ENCODE data around the gene KANK2. TPM values are rescaled to one million over a fixed set of nuclear protein-coding genes. Genes with fewer than 3 reads are reported as not detected.

The KANK2 gene
- total RNA-seq, 1 experiment from 2014 or later: 35.1 TPM

DNA sequence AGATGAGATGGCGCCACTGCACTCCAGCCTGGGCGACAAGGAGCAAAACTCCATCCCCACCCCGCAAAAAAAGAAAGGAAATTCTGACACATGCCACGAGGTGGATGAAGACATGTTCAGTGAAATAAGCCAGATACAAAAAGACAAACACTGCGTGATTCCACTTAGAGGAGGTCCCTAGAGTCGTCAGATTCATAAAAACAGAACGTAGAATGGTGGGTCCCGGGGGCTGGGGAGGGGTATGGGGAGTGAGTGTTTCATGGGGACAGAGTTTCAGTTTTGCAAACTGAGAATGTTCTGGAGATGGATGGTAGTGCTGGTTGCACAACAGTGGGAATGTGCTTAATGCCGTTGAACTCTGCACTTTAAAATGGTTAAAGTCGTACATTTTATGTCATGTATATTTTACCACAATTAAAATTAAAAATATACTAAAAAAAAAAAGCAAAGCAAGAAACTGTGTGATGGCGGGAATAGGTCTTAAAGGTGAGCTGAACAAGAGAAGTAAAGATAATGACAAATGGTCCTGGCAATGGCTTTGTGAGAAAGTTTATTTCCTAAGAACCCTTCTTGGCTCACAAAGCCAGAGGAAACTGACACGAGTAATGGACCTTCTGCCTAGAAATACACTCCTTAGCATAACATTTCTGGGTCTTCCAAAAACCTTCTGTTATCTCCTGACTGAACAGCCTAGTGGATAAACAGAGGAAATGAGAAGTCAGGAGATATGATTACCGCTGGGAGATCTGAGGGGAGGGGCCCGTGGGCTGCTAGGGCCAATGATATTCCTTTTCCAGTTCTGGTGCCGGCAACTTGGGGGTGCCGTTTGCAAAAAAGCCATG, 37.5 kb downstream of the KANK2 start:
- Mint-ChIP-seq H3K27me3 (ENCODE audit: low read depth) (no peaks in the 10 kb centered on the region), H3K4me3 (no peak overlapping the region), H3K9me3 (no peaks in the 10 kb centered on the region), H3K27ac (no peak overlapping the region), H3K36me3 (no peaks in the 10 kb centered on the region), H3K4me1 (peaks cover under 1% of the 10 kb centered on the region; the same call in 1 of the 2 replicates)
- TF ChIP-seq NR2C2 (CRISPR knock-in tag; IDR thresholded peaks at IDR 0.05): no peak
- no peak for TF ChIP-seq ZBTB21 (CRISPR knock-in tag; IDR thresholded peaks at IDR 0.05; ENCODE audit: borderline replicate concordance)
- no peak for TF ChIP-seq NFATC4 (CRISPR knock-in tag; IDR thresholded peaks at IDR 0.05)
- TF ChIP-seq ELF4 (CRISPR knock-in tag; IDR thresholded peaks at IDR 0.05; ENCODE audit: low read depth): no peak
- TF ChIP-seq ESRRA (CRISPR knock-in tag; IDR thresholded peaks at IDR 0.05; ENCODE audit: borderline replicate concordance): no peak
- TF ChIP-seq PRRX2 (CRISPR knock-in tag; IDR thresholded peaks at IDR 0.05): no peak
- TF ChIP-seq, protein P1, sequence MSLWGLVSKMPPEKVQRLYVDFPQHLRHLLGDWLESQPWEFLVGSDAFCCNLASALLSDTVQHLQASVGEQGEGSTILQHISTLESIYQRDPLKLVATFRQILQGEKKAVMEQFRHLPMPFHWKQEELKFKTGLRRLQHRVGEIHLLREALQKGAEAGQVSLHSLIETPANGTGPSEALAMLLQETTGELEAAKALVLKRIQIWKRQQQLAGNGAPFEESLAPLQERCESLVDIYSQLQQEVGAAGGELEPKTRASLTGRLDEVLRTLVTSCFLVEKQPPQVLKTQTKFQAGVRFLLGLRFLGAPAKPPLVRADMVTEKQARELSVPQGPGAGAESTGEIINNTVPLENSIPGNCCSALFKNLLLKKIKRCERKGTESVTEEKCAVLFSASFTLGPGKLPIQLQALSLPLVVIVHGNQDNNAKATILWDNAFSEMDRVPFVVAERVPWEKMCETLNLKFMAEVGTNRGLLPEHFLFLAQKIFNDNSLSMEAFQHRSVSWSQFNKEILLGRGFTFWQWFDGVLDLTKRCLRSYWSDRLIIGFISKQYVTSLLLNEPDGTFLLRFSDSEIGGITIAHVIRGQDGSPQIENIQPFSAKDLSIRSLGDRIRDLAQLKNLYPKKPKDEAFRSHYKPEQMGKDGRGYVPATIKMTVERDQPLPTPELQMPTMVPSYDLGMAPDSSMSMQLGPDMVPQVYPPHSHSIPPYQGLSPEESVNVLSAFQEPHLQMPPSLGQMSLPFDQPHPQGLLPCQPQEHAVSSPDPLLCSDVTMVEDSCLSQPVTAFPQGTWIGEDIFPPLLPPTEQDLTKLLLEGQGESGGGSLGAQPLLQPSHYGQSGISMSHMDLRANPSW (CRISPR knock-in tag; conservative IDR thresholded peaks at IDR 0.05; ENCODE audit: low read depth): no peak
- TF ChIP-seq, protein P2, sequence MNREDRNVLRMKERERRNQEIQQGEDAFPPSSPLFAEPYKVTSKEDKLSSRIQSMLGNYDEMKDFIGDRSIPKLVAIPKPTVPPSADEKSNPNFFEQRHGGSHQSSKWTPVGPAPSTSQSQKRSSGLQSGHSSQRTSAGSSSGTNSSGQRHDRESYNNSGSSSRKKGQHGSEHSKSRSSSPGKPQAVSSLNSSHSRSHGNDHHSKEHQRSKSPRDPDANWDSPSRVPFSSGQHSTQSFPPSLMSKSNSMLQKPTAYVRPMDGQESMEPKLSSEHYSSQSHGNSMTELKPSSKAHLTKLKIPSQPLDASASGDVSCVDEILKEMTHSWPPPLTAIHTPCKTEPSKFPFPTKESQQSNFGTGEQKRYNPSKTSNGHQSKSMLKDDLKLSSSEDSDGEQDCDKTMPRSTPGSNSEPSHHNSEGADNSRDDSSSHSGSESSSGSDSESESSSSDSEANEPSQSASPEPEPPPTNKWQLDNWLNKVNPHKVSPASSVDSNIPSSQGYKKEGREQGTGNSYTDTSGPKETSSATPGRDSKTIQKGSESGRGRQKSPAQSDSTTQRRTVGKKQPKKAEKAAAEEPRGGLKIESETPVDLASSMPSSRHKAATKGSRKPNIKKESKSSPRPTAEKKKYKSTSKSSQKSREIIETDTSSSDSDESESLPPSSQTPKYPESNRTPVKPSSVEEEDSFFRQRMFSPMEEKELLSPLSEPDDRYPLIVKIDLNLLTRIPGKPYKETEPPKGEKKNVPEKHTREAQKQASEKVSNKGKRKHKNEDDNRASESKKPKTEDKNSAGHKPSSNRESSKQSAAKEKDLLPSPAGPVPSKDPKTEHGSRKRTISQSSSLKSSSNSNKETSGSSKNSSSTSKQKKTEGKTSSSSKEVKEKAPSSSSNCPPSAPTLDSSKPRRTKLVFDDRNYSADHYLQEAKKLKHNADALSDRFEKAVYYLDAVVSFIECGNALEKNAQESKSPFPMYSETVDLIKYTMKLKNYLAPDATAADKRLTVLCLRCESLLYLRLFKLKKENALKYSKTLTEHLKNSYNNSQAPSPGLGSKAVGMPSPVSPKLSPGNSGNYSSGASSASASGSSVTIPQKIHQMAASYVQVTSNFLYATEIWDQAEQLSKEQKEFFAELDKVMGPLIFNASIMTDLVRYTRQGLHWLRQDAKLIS (CRISPR knock-in tag; IDR thresholded peaks at IDR 0.05; ENCODE audit: borderline replicate concordance): no peak
- TF ChIP-seq, protein P3, sequence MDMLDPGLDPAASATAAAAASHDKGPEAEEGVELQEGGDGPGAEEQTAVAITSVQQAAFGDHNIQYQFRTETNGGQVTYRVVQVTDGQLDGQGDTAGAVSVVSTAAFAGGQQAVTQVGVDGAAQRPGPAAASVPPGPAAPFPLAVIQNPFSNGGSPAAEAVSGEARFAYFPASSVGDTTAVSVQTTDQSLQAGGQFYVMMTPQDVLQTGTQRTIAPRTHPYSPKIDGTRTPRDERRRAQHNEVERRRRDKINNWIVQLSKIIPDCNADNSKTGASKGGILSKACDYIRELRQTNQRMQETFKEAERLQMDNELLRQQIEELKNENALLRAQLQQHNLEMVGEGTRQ (CRISPR knock-in tag; IDR thresholded peaks at IDR 0.05): no peak
- POLR2A ChIA-PET: no interaction called here
- CTCF ChIA-PET: no interaction called here
- ATAC-seq (no peak), DNase-seq (ENCODE audit: low spot score) (no peak)

DNA sequence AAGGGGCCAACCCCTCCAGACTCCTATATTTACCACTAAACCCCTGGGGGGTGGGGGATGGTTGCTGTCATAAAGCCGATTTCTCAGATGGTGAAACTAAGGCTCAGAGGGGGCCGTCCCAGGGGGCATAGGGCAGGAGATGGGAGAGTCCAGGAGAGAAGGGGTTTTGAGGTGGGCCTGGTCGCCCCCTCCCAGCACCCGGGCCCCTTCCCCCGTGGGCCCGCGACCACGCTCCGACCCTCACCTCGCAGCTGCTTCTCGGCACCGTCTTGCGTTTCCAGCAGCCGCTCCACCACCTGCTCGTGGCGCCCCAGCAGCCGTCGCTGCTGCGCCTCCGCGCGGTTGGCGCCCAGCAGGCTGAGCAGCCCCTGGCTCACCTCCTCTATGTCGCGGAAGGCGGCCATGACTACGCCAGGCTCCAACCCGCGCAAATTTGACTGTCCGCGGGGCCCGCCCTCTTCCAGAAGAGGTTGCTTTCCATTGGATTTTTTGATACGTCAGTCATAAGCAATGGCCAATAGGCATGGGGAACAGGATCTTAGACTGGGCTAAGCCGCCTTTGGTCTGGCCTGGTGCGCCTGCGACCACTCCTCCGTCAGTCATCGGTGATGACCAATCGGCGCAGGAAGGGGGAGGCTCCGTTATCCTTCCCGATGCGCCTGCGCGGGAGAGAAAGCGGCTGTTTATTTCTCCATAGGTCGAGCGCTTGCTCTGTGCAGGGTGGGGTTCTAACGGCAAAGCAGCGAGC, 41.8 kb downstream of the KANK2 start, which contains the start of gene SPC24:
Gene SPC24, minus strand, starts transcription at position 410 of the 748 bp plus-strand sequence. Its CDS starts 6 bp downstream, at position 404.
- Mint-ChIP-seq H3K4me3 (peak within 1 kb of the TSS; percentile 75), H3K27ac (peak within 1 kb of the TSS; percentile 55), H3K36me3 (peaks cover 13% of the 10 kb centered on the region), H3K27me3 (ENCODE audit: low read depth) (no peaks in the 10 kb centered on the region), H3K9me3 (no peaks in the 10 kb centered on the region), H3K4me1 (peaks cover 7% of the 10 kb centered on the region)
- ChIA-PET CTCF (interaction anchor here (0.8 to 1.5 kb wide), 6 partner anchors 9 to 226 kb away, joined by 3 to 5 read pairs (median 3); no protein-coding TSS in a partner anchor), POLR2A (interaction anchor here (0.6 to 0.9 kb wide), 3 partner anchors 13 to 138 kb away, joined by 3 to 10 read pairs (median 3); no protein-coding TSS in a partner anchor)
- peak; percentile 96 for DNase-seq (ENCODE audit: low spot score)
- peak; percentile 99 for ATAC-seq
- TF ChIP-seq, protein P4, sequence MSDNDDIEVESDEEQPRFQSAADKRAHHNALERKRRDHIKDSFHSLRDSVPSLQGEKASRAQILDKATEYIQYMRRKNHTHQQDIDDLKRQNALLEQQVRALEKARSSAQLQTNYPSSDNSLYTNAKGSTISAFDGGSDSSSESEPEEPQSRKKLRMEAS (CRISPR knock-in tag; IDR thresholded peaks at IDR 0.05): peak; percentile 74
- TF ChIP-seq ZNF416 (CRISPR knock-in tag; IDR thresholded peaks at IDR 0.05) (no peak), GTF2I (CRISPR knock-in tag; conservative IDR thresholded peaks at IDR 0.05) (no peak), ZBTB21 (CRISPR knock-in tag; IDR thresholded peaks at IDR 0.05; ENCODE audit: borderline replicate concordance) (no peak), ZNF121 (CRISPR knock-in tag; IDR thresholded peaks at IDR 0.05) (no peak), FOXK1 (CRISPR knock-in tag; IDR thresholded peaks at IDR 0.05) (peak; percentile 66; the same call in 1 of the 2 replicates), ZNF317 (CRISPR knock-in tag; IDR thresholded peaks at IDR 0.05; ENCODE audit: borderline replicate concordance, low read depth) (no peak), ZNF263 (CRISPR knock-in tag; IDR thresholded peaks at IDR 0.05; ENCODE audit: low read depth) (no peak)
- TF ChIP-seq, protein P5, sequence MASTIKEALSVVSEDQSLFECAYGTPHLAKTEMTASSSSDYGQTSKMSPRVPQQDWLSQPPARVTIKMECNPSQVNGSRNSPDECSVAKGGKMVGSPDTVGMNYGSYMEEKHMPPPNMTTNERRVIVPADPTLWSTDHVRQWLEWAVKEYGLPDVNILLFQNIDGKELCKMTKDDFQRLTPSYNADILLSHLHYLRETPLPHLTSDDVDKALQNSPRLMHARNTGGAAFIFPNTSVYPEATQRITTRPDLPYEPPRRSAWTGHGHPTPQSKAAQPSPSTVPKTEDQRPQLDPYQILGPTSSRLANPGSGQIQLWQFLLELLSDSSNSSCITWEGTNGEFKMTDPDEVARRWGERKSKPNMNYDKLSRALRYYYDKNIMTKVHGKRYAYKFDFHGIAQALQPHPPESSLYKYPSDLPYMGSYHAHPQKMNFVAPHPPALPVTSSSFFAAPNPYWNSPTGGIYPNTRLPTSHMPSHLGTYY (CRISPR knock-in tag; IDR thresholded peaks at IDR 0.05): no peak
- TF ChIP-seq, protein P6, sequence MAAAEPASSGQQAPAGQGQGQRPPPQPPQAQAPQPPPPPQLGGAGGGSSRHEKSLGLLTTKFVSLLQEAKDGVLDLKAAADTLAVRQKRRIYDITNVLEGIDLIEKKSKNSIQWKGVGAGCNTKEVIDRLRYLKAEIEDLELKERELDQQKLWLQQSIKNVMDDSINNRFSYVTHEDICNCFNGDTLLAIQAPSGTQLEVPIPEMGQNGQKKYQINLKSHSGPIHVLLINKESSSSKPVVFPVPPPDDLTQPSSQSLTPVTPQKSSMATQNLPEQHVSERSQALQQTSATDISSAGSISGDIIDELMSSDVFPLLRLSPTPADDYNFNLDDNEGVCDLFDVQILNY (CRISPR knock-in tag; IDR thresholded peaks at IDR 0.05): peak; percentile 83; the same call in 1 of the 2 replicates
- TF ChIP-seq, protein P7, sequence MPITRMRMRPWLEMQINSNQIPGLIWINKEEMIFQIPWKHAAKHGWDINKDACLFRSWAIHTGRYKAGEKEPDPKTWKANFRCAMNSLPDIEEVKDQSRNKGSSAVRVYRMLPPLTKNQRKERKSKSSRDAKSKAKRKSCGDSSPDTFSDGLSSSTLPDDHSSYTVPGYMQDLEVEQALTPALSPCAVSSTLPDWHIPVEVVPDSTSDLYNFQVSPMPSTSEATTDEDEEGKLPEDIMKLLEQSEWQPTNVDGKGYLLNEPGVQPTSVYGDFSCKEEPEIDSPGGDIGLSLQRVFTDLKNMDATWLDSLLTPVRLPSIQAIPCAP (CRISPR knock-in tag; IDR thresholded peaks at IDR 0.05): no peak
- TF ChIP-seq, protein P8, sequence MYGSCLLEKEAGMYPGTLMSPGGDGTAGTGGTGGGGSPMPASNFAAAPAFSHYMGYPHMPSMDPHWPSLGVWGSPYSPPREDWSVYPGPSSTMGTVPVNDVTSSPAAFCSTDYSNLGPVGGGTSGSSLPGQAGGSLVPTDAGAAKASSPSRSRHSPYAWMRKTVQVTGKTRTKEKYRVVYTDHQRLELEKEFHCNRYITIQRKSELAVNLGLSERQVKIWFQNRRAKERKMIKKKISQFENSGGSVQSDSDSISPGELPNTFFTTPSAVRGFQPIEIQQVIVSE (CRISPR knock-in tag; IDR thresholded peaks at IDR 0.05; ENCODE audit: borderline replicate concordance): no peak
